ENCODE data around the gene IQSEC1. TPM values are rescaled to one million over a fixed set of nuclear protein-coding genes. Genes with fewer than 3 reads are reported as not detected.

Gene IQSEC1
- total RNA-seq, 1 donor from 2014 or later, result 31.3 TPM

DNA sequence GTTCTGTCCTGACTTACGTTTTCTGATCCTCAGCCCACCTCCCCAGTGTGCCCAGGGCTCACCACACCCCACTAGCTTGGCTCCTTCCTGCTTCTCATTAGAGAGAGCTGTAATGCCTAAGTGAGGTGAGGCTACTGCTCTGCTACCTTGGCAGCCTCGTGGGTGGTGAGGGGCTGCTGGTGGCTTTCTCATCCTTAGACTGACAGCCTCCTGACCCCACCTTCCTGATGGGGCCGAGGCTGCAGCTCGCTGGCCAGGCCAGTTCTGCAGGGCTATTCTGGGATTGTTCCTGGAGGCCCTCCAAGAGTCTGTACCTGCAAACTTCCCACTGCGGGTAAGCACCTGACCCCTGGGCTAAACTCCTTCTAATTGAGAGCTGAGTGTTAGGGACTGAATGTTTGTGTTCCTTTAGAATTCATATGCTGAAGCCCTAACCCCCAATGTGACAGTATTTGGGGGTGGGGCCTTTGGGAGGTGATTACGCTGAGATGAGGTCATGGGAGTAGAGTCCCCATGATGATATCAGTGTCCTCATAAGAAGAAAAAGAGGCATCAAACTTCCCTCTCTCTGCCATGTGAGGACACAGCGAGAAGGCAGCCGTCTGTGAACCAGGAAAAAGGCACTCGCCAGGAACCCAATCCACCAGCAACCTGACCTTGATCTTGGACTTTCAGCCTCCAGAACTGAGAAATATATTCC, 38.1 kb upstream of the IQSEC1 start:
- Mint-ChIP-seq H3K9me3 (no peaks in the 10 kb centered on the region), H3K36me3 (ENCODE audit: low read depth) (no peaks in the 10 kb centered on the region), H3K27ac (ENCODE audit: unreplicated experiment) (no peak overlapping the region), H3K27me3 (ENCODE audit: low read depth) (no peaks in the 10 kb centered on the region), H3K4me3 (no peak overlapping the region), H3K4me1 (peaks cover 5% of the 10 kb centered on the region)
- TF ChIP-seq, protein P1, sequence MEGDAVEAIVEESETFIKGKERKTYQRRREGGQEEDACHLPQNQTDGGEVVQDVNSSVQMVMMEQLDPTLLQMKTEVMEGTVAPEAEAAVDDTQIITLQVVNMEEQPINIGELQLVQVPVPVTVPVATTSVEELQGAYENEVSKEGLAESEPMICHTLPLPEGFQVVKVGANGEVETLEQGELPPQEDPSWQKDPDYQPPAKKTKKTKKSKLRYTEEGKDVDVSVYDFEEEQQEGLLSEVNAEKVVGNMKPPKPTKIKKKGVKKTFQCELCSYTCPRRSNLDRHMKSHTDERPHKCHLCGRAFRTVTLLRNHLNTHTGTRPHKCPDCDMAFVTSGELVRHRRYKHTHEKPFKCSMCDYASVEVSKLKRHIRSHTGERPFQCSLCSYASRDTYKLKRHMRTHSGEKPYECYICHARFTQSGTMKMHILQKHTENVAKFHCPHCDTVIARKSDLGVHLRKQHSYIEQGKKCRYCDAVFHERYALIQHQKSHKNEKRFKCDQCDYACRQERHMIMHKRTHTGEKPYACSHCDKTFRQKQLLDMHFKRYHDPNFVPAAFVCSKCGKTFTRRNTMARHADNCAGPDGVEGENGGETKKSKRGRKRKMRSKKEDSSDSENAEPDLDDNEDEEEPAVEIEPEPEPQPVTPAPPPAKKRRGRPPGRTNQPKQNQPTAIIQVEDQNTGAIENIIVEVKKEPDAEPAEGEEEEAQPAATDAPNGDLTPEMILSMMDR (conservative IDR thresholded peaks at IDR 0.05), result no peak
- no peak for DNase-seq (ENCODE audit: low read depth, low spot score)

DNA sequence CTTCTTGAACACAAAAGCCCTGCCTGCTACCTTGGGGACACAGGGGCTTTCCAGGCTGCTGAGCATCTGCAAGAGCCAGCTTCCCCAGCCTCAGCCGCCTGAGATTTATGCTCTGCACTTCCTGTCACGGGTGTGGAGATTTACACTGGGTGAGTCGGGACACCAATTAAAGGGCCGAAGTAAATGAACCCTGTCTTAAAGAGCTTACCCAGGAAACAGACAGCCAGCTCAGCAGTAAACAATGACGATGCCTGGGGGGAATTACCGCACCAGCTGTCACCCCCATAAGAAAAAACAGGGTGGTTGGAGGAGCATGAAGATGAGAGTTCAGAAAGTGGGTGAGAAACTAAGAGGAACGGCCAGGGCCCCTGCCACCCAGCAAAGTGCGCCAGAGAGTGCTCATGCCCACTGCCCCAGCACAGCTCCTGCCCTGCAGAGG, 37.5 kb upstream of the IQSEC1 start:
- Mint-ChIP-seq H3K4me1 (peaks cover 5% of the 10 kb centered on the region), H3K4me3 (no peak overlapping the region), H3K36me3 (ENCODE audit: low read depth) (no peaks in the 10 kb centered on the region), H3K27me3 (ENCODE audit: low read depth) (no peaks in the 10 kb centered on the region), H3K27ac (ENCODE audit: unreplicated experiment) (no peak overlapping the region), H3K9me3 (no peaks in the 10 kb centered on the region)
- DNase-seq (ENCODE audit: low read depth, low spot score), result no peak
- TF ChIP-seq, protein P1 (conservative IDR thresholded peaks at IDR 0.05), result no peak

DNA sequence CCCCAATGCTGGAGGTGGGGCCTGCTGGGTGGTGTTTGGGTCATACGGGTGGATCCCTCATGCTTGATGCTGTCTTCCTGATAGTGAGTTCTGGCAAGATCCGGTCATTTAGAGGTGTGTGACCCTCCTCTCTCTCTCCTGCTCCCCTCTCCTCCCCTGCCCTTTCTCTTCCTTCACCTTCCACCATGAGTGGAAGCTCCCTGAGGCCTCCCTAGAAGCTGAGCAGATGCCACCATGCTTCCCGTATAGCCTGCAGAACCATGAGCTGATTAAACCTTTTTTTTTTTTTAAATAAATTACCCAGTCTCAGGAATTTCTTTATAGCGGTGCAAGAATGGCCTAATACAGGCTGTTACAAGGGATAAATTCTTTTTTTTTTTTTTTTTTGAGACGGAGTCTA, 36.3 kb upstream of the IQSEC1 start:
- TF ChIP-seq, protein P1 (conservative IDR thresholded peaks at IDR 0.05), result no peak
- Mint-ChIP-seq H3K4me1 (peaks cover 5% of the 10 kb centered on the region), H3K36me3 (ENCODE audit: low read depth) (no peaks in the 10 kb centered on the region), H3K27ac (ENCODE audit: unreplicated experiment) (no peak overlapping the region), H3K4me3 (no peak overlapping the region), H3K9me3 (no peaks in the 10 kb centered on the region), H3K27me3 (ENCODE audit: low read depth) (no peaks in the 10 kb centered on the region)
- DNase-seq (ENCODE audit: low read depth, low spot score), result no peak

DNA sequence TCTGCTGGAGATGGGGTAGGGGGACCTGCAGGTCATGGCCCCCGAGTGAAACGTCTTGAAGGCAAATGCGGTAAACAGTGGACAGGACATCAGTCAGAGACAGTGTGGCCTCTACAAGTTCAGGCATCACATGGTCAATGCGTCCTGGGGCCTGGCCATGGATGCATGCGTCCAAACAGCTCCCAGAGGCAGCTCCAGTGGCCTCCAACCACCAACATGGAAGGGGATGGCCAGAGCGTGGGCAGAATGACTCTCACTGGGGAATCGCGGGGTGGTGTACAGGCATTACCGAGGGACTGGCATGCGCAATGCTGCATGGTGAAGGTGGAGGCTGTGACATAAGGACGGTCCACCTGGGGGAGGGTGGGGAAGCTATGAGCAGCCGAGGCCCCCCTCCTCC, 35.6 kb upstream of the IQSEC1 start:
- H3K27me3 Mint-ChIP-seq (ENCODE audit: low read depth), result no peaks in the 10 kb centered on the region
- no peaks in the 10 kb centered on the region for H3K36me3 Mint-ChIP-seq (ENCODE audit: low read depth)
- H3K4me3 Mint-ChIP-seq, result no peak overlapping the region
- no peak overlapping the region for H3K27ac Mint-ChIP-seq (ENCODE audit: unreplicated experiment)
- no peaks in the 10 kb centered on the region for H3K9me3 Mint-ChIP-seq
- TF ChIP-seq, protein P1 (conservative IDR thresholded peaks at IDR 0.05), result no peak
- no peak for DNase-seq (ENCODE audit: low read depth, low spot score)
- peaks cover 5% of the 10 kb centered on the region for H3K4me1 Mint-ChIP-seq

DNA sequence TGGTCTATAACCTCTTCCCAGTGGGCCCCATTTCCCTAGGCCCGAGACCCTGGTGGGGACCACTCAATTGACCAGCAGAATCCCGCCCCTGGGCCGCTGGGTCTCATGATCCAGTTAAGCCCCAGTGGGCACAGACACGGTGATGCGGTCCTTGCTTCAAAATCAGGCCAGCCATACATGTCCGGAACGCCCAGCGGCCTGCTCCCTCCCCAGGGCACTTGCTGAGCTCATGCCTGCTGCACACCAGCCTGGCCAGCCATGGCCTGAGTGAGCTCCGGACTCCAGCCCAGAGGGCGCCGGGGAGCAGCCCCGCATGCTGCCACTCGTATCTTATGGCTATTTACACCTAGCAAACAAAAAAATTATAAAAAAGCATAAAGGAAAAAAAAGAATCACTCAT, 34.4 kb upstream of the IQSEC1 start:
- DNase-seq (ENCODE audit: low read depth, low spot score), result no peak
- TF ChIP-seq, protein P1 (conservative IDR thresholded peaks at IDR 0.05), result no peak
- H3K27ac Mint-ChIP-seq (ENCODE audit: unreplicated experiment), result no peak overlapping the region
- peaks cover 5% of the 10 kb centered on the region for H3K4me1 Mint-ChIP-seq
- H3K36me3 Mint-ChIP-seq (ENCODE audit: low read depth), result no peaks in the 10 kb centered on the region
- no peaks in the 10 kb centered on the region for H3K9me3 Mint-ChIP-seq
- H3K27me3 Mint-ChIP-seq (ENCODE audit: low read depth), result no peaks in the 10 kb centered on the region
- H3K4me3 Mint-ChIP-seq, result no peak overlapping the region
